HepG2 (cell line): ENCODE data around the gene DCP2. TPM values are rescaled to one million over a fixed set of nuclear protein-coding genes. Genes with fewer than 3 reads are reported as not detected.
A peak's percentile ranks its signal among the peaks of the same experiment; 100 is the strongest.

Experiments
- CHD4 ChIP-seq: fragments of 200-600 bp; sonication (generic); IDR thresholded peaks from 2 replicates; pipeline ENCODE4 v1.7.0; 2017; ENCODE audit warnings: mild to moderate bottlenecking, low read length, borderline replicate concordance
- ETV6 ChIP-seq: sonication (generic); formaldehyde crosslinking; conservative IDR thresholded peaks from 2 replicates; pipeline ENCODE4 v1.4.0; 2020; ENCODE audit warnings: missing genetic modification reagents
- FOXP1 ChIP-seq, 2 experiments: fragments of 450-650 bp in 1 of 2; IDR thresholded peaks; 2 replicates each; pipeline ENCODE4 v1.6.1; 2017 to 2018; ENCODE audit warnings: antibody characterized with exemption in 1 of 2
- HIC2 ChIP-seq: sonication (generic); formaldehyde crosslinking; IDR thresholded peaks from 2 replicates; pipeline ENCODE4 v1.9.0; 2022; ENCODE audit warnings: low read depth, missing genetic modification reagents
- IRF1 ChIP-seq: sonication (generic); formaldehyde crosslinking; IDR thresholded peaks from 2 replicates; pipeline ENCODE4 v1.4.0; 2020; ENCODE audit warnings: low read depth, mild to moderate bottlenecking, missing genetic modification reagents
- POLR2AphosphoS5 ChIP-seq: IDR thresholded peaks from 2 replicates; pipeline ENCODE4 v1.6.1; 2012; ENCODE audit warnings: low read depth, low read length
- REL ChIP-seq: sonication (generic); formaldehyde crosslinking; conservative IDR thresholded peaks from 2 replicates; pipeline ENCODE4 v1.8.0; 2022; ENCODE audit warnings: mild to moderate bottlenecking, missing genetic modification reagents, moderate library complexity
- RFX5 ChIP-seq: IDR thresholded peaks from 2 replicates; pipeline ENCODE4 v1.6.1; 2011; ENCODE audit warnings: low read depth, low read length, improper control_type of control experiment
- SNAPC4 ChIP-seq: sonication (generic); formaldehyde crosslinking; IDR thresholded peaks from 2 replicates; pipeline ENCODE4 v1.4.0; 2020; ENCODE audit warnings: mild to moderate bottlenecking, missing genetic modification reagents
- SNRNP70 ChIP-seq: fragments of 200-400 bp; formaldehyde crosslinking; IDR thresholded peaks from 2 replicates; pipeline ENCODE4 v1.6.1; 2017; ENCODE audit warnings: mild to moderate bottlenecking, low read depth, low read length, moderate library complexity
- SP2 ChIP-seq: sonication (generic); formaldehyde crosslinking; IDR thresholded peaks from 2 replicates; pipeline ENCODE4 v1.5.1; 2020; ENCODE audit warnings: mild to moderate bottlenecking, missing genetic modification reagents
- SP5 ChIP-seq: IDR thresholded peaks from 2 replicates; pipeline ENCODE4 v1.6.1; 2016; ENCODE audit warnings: low read depth, borderline replicate concordance
- SRSF9 ChIP-seq: fragments of 200-400 bp; formaldehyde crosslinking; IDR thresholded peaks from 2 replicates; pipeline ENCODE4 v1.6.1; 2018; ENCODE audit warnings: borderline replicate concordance, mild to moderate bottlenecking, low read depth, low read length; ENCODE audit not compliant: insufficient read depth, poor library complexity, severe bottlenecking
- WIZ ChIP-seq: sonication (generic); formaldehyde crosslinking; IDR thresholded peaks from 2 replicates; pipeline ENCODE4 v1.5.1; 2020; ENCODE audit warnings: mild to moderate bottlenecking, missing genetic modification reagents
- ZNF121 ChIP-seq: sonication (generic); formaldehyde crosslinking; IDR thresholded peaks from 2 replicates; pipeline ENCODE4 v1.5.0; 2020; ENCODE audit warnings: mild to moderate bottlenecking, missing genetic modification reagents
- ZNF138 ChIP-seq: sonication (generic); formaldehyde crosslinking; IDR thresholded peaks from 2 replicates; pipeline ENCODE4 v1.5.0; 2020; ENCODE audit warnings: mild to moderate bottlenecking, low read depth, missing genetic modification reagents
- ZNF205 ChIP-seq: IDR thresholded peaks from 2 replicates; pipeline ENCODE4 v1.6.1; 2018; ENCODE audit warnings: missing biosample characterization, missing genetic modification reagents
- ZNF30 ChIP-seq: sonication (generic); formaldehyde crosslinking; IDR thresholded peaks from 2 replicates; pipeline ENCODE4 v1.5.0; 2020; ENCODE audit warnings: mild to moderate bottlenecking, missing genetic modification reagents
- ZNF546 ChIP-seq: sonication (generic); formaldehyde crosslinking; conservative IDR thresholded peaks from 2 replicates; pipeline ENCODE4 v1.8.1; 2023; ENCODE audit warnings: mild to moderate bottlenecking, missing genetic modification reagents
- polyA plus RNA-seq, 8 experiments: library from polyadenylated mRNA; depleted of rRNA in 3 of 8; stranded (reverse) in 7 of 8; unstranded in 1 of 8; fragments of >200 nt; fragmentation: Illumina TruSeq in 4 of 8; extraction: Trizol in 4 of 8; gene quantifications; 2 replicates each; pipeline versions ENCODE4 v1.2.1 to v1.2.3, GENCODE V29; 2011 to 2016; ENCODE audit warnings: low read depth in 4 of 8, missing spikeins in 1 of 8, mixed read lengths in 1 of 8; ENCODE audit not compliant: insufficient read depth in 1 of 8
- total RNA-seq, 5 experiments: library from RNA; depleted of rRNA; stranded (reverse); fragments of >200 nt; fragmentation: Illumina TruSeq; extraction: Trizol; gene quantifications; 2 replicates each; pipeline ENCODE4 v1.2.3, GENCODE V29; 2016; ENCODE audit warnings: low read depth in 1 of 5
- TF ChIP-seq, protein P1 (sequence below): sonication (generic); formaldehyde crosslinking; IDR thresholded peaks from 2 replicates; pipeline ENCODE4 v1.8.0; 2022; ENCODE audit warnings: mild to moderate bottlenecking, missing genetic modification reagents, borderline replicate concordance

DCP2 gene
- total and polyA plus RNA-seq, 2 of the 13 experiments (the other 11 are each of a cell fraction or from before 2014, with no cell fraction given) = 16.2 to 63.4 TPM

DNA sequence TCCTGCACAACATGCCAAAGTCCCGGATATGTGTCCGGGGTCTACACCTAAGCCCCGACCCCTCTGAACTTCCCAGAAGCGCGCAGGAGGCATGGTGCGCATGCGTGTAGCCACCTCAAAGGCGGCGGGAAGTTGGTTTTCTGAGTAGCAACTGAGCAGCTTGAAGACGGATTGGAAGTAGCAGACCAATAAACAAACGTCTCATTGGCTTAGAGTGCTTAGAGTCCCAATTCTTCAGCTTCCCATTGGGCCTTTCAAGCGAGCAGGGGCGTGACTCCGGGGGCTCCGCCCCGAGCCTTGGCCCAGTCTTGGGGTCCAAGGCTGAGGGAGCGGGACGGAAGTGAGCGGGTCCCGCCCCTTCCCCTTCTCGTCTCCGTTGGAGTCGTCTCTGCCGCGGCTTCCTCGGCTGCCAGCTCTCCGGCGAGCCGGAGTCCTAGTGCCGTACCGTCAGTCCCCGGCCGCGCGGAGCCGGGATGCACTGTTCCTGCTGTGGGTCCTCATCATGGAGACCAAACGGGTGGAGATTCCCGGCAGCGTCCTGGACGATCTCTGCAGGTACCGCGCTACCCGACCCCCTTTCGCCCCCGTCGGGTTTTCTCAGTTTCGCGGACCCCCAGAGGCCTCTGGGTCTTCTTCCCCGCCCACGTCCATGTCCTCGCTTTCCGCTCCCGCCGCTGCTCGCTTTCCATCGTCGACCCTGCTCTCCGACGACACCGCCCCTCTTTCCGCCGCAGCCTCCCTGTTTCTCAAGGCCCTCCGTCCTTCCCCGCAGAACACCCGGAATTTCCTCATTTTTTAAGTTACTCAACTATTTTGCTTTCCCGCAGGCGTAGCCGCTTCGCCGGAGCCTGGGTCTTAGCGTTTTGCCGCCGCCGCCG lies at the start of gene DCP2 (continued):
- TF ChIP-seq ZNF546 (no peak), WIZ (no peak), POLR2AphosphoS5 (peak; percentile 87), ZNF205 (no peak), SP2 (peak; percentile 66), ZNF121 (CRISPR knock-in tag) (no peak), SNAPC4 (no peak), FOXP1 (IDR thresholded peaks at IDR 0.05) (no peak), FOXP1 (CRISPR knock-in tag; IDR thresholded peaks at IDR 0.05) (no peak), ZNF30 (no peak), ZNF138 (CRISPR knock-in tag) (no peak), SRSF9 (no peak), REL (no peak; the same call in 1 of the 2 replicates), IRF1 (CRISPR knock-in tag) (no peak), SP5 (0 out of 2 replicates have a peak, but pooled peaks have one; percentile 64), ETV6 (peak; percentile 24; the same call in 1 of the 2 replicates), HIC2 (CRISPR knock-in tag) (0 out of 2 replicates have a peak, but pooled peaks have one; percentile 16), CHD4 (no peak), RFX5 (peak; percentile 94), SNRNP70 (no peak)
- TF ChIP-seq, protein P1, sequence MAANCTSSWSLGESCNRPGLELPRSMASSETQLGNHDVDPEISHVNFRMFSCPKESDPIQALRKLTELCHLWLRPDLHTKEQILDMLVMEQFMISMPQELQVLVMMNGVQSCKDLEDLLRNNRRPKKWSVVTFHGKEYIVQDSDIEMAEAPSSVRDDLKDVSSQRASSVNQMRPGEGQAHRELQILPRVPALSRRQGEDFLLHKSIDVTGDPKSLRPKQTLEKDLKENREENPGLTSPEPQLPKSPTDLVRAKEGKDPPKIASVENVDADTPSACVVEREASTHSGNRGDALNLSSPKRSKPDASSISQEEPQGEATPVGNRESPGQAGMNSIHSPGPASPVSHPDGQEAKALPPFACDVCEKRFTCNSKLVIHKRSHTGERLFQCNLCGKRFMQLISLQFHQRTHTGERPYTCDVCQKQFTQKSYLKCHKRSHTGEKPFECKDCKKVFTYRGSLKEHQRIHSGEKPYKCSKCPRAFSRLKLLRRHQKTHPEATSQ (CRISPR knock-in tag) = no peak; the same call in 1 of the 2 replicates
